Osteoblast (primary cell): ENCODE data around the gene GPR17. TPM values are rescaled to one million over a fixed set of nuclear protein-coding genes. Genes with fewer than 3 reads are reported as not detected.

Experiments used
- DNase-seq: peaks from one replicate; pipeline ENCODE4 v3.0.0; 2011; ENCODE audit warnings: low spot score, mixed read lengths; ENCODE audit not compliant: insufficient read length; ENCODE audit errors: missing footprints
- H2AFZ ChIP-seq: 2 replicates; pipeline ENCODE4 v1.6.0; 2011; ENCODE audit warnings: mild to moderate bottlenecking, low read length
- H3K27ac ChIP-seq: 2 replicates; pipeline ENCODE4 v1.5.1; 2011; ENCODE audit warnings: mild to moderate bottlenecking, low read depth, low read length, moderate library complexity
- H3K27me3 ChIP-seq: 2 replicates; pipeline ENCODE4 v1.6.0; 2012; ENCODE audit warnings: mild to moderate bottlenecking, control low read depth, inconsistent platforms, low read length, moderate library complexity; ENCODE audit not compliant: insufficient read depth
- H3K36me3 ChIP-seq: 2 replicates; pipeline ENCODE4 v1.5.1; 2011; ENCODE audit warnings: mild to moderate bottlenecking, low read length, control low read depth, moderate library complexity; ENCODE audit not compliant: insufficient read depth
- H3K4me1 ChIP-seq: 2 replicates; pipeline ENCODE4 v1.5.1; 2011; ENCODE audit warnings: mild to moderate bottlenecking, low read length, control low read depth, moderate library complexity; ENCODE audit not compliant: insufficient read depth
- H3K4me2 ChIP-seq: 2 replicates; pipeline ENCODE4 v1.6.0; 2011; ENCODE audit warnings: mild to moderate bottlenecking, low read length; ENCODE audit not compliant: insufficient read depth
- H3K4me3 ChIP-seq: fragments of 200-600 bp; sonication (generic); 3 replicates; pipeline ENCODE4 v1.5.1; 2012; ENCODE audit warnings: mild to moderate bottlenecking, low read length, inconsistent platforms; ENCODE audit not compliant: insufficient read depth
- H3K79me2 ChIP-seq: 2 replicates; pipeline ENCODE4 v1.6.0; 2012; ENCODE audit warnings: mild to moderate bottlenecking, low read length, control low read depth, inconsistent platforms; ENCODE audit not compliant: insufficient read depth
- H3K9me3 ChIP-seq: 2 replicates; pipeline ENCODE4 v1.5.1; 2011; ENCODE audit warnings: low read depth, low read length, control low read depth
- H4K20me1 ChIP-seq: 2 replicates; pipeline ENCODE4 v1.6.0; 2012; ENCODE audit warnings: mild to moderate bottlenecking, low read length, control low read depth; ENCODE audit not compliant: insufficient read depth
- total RNA-seq: library from RNA; depleted of rRNA; stranded (reverse); fragments of >200 nt; gene quantifications from 2 replicates; pipeline ENCODE4 v1.2.3, GENCODE V29; 2012
- TF ChIP-seq, protein P1 (sequence below): IDR thresholded peaks from 2 replicates; pipeline ENCODE4 v1.5.1; 2011; ENCODE audit warnings: mild to moderate bottlenecking, low read depth, low read length, moderate library complexity; ENCODE audit errors: extremely low read depth

Gene GPR17
- total RNA-seq, 1 donor: not detected

DNA sequence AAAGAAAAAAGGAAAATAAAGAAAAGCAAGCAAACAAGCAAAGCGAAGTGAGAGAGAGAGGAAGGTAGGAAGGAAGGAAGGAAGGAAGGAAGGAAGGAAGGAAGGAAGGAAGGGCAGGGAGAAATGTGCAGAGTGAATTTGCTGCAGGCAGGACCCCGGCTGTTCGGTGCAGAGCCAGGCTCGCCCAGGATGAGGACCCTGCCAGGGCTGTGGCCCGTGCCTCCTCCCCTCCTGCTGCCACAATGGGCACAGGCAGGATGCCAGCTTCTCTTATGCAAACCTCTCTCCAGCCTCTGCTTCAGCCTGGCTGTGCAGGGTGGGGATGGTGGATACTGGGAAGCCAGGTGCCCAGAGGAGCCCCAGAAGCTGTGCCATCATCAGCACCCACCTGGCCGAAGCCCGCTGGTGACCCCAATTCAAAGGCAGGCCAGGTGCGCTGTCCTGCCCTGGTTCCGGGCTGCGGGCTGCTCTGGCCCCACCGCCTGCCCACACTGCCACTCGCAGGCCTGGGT, 3.2 kb downstream of the GPR17 start:
- H3K27ac ChIP-seq: no peak overlapping the region
- H3K9me3 ChIP-seq: no peaks in the 10 kb centered on the region
- no peak overlapping the region for H3K4me3 ChIP-seq
- H3K79me2 ChIP-seq: no peaks in the 10 kb centered on the region
- H3K4me1 ChIP-seq: peaks cover 6% of the 10 kb centered on the region
- TF ChIP-seq, protein P1, sequence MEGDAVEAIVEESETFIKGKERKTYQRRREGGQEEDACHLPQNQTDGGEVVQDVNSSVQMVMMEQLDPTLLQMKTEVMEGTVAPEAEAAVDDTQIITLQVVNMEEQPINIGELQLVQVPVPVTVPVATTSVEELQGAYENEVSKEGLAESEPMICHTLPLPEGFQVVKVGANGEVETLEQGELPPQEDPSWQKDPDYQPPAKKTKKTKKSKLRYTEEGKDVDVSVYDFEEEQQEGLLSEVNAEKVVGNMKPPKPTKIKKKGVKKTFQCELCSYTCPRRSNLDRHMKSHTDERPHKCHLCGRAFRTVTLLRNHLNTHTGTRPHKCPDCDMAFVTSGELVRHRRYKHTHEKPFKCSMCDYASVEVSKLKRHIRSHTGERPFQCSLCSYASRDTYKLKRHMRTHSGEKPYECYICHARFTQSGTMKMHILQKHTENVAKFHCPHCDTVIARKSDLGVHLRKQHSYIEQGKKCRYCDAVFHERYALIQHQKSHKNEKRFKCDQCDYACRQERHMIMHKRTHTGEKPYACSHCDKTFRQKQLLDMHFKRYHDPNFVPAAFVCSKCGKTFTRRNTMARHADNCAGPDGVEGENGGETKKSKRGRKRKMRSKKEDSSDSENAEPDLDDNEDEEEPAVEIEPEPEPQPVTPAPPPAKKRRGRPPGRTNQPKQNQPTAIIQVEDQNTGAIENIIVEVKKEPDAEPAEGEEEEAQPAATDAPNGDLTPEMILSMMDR: no peak
- no peaks in the 10 kb centered on the region for H3K36me3 ChIP-seq
- DNase-seq: no peak
- no peaks in the 10 kb centered on the region for H4K20me1 ChIP-seq
- H2AFZ ChIP-seq: no peak overlapping the region
- no peak overlapping the region for H3K4me2 ChIP-seq
- H3K27me3 ChIP-seq: no peaks in the 10 kb centered on the region

DNA sequence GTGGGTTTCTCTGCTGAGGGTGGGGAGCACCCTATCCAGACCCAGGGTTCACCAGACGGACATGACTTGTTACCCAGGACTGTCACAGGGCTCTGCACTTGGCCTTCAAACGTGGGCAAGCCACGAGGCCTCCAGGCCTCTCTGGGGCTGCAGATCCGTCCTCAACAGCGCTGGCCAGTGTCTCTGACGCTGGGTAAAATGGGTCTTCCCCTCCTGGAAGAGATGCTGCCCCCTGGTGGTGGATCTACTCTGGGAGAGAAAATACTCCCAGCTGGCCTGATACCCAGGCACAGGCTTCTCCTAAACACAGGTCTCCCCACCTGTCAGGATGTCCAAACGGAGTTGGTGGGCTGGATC, 3.7 kb downstream of the GPR17 start:
- Histone ChIP-seq H3K4me1 (peaks cover 6% of the 10 kb centered on the region), H3K27ac (no peak overlapping the region), H3K4me3 (no peak overlapping the region), H4K20me1 (no peaks in the 10 kb centered on the region), H3K79me2 (no peaks in the 10 kb centered on the region), H3K4me2 (no peak overlapping the region), H3K9me3 (no peaks in the 10 kb centered on the region), H3K27me3 (no peaks in the 10 kb centered on the region), H2AFZ (peak overlapping the region; percentile 57), H3K36me3 (no peaks in the 10 kb centered on the region)
- TF ChIP-seq, protein P1: peak; percentile 92
- DNase-seq: peak; percentile 99

DNA sequence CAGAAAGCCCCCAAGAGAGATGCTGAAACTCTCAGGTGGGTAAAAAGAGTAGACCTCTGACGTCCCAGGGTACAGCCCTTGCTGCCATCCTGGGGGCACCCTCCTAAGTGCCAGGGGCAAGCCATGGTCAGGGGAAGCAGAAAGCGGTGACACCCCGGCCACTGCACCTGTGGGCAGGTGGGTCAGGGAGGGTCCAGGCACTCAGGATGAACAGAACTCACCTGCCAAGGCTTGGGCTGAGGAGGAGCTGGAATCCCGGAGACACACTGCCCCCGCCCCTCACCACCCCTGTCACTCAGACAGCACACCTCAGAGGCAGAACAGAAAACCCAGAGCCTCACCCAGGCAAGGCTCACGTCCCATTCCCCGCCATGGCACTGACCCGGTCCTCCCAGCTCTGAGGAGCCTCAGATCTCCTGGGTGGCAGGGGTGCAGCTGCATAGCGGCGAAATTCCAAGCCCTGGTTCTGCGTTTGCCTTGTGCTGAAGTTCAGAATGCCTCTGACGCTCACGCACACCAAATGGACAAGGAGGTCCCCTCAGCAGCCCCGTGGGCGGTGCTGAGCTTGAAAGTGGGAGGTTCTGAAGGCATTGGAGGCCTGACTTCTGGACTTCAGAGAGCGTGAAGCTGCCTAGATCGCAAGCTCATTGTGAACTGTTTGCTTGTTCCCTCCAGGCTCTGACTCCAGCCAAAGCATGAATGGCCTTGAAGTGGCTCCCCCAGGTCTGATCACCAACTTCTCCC, 4.3 kb downstream of the GPR17 start:
- peak overlapping the region; percentile 6 for H3K4me2 ChIP-seq
- TF ChIP-seq, protein P1: no peak
- H3K27me3 ChIP-seq: no peaks in the 10 kb centered on the region
- H3K27ac ChIP-seq: no peak overlapping the region
- H3K4me3 ChIP-seq: no peak overlapping the region
- no peaks in the 10 kb centered on the region for H4K20me1 ChIP-seq
- H3K79me2 ChIP-seq: no peaks in the 10 kb centered on the region
- no peaks in the 10 kb centered on the region for H3K36me3 ChIP-seq
- H3K4me1 ChIP-seq: peaks cover 6% of the 10 kb centered on the region
- peak overlapping the region; percentile 21 for H2AFZ ChIP-seq
- DNase-seq: no peak
- no peaks in the 10 kb centered on the region for H3K9me3 ChIP-seq

DNA sequence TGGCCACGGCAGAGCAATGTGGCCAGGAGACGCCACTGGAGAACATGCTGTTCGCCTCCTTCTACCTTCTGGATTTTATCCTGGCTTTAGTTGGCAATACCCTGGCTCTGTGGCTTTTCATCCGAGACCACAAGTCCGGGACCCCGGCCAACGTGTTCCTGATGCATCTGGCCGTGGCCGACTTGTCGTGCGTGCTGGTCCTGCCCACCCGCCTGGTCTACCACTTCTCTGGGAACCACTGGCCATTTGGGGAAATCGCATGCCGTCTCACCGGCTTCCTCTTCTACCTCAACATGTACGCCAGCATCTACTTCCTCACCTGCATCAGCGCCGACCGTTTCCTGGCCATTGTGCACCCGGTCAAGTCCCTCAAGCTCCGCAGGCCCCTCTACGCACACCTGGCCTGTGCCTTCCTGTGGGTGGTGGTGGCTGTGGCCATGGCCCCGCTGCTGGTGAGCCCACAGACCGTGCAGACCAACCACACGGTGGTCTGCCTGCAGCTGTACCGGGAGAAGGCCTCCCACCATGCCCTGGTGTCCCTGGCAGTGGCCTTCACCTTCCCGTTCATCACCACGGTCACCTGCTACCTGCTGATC, 4.9 kb downstream of the GPR17 start:
- no peaks in the 10 kb centered on the region for H4K20me1 ChIP-seq
- H3K4me3 ChIP-seq: no peak overlapping the region
- no peak overlapping the region for H3K27ac ChIP-seq
- H3K79me2 ChIP-seq: no peaks in the 10 kb centered on the region
- peak overlapping the region; percentile 6 for H3K4me2 ChIP-seq
- H3K9me3 ChIP-seq: no peaks in the 10 kb centered on the region
- TF ChIP-seq, protein P1: no peak
- no peaks in the 10 kb centered on the region for H3K27me3 ChIP-seq
- H3K36me3 ChIP-seq: no peaks in the 10 kb centered on the region
- DNase-seq: no peak
- peaks cover 6% of the 10 kb centered on the region for H3K4me1 ChIP-seq
- peak overlapping the region; percentile 21 for H2AFZ ChIP-seq
